Panc1 (cell line): Measurements from ENCODE around the gene BCAS3. TPM values are rescaled to one million over a fixed set of nuclear protein-coding genes. Genes with fewer than 3 reads are reported as not detected.

Experiments used
- ATAC-seq: fragments of 200-7000 bp; cut with Tn5 transposase; 2 replicates; pipeline ENCODE4 v1.9.1; 2020; ENCODE audit warnings: mild to moderate bottlenecking, moderate library complexity
- BruUV-seq: library from RNA; stranded (reverse); fragments of 400-500 nt; replicated peaks from 2 replicates; lab custom pipeline; 2021; lab: Mats Ljungman, UMichigan
- CTCF ChIA-PET: fragments of 300-600 bp; sonication (Branson Sonifier 250); formaldehyde crosslinking; loops from one replicate; lab custom pipeline; 2022; ENCODE audit warnings: antibody characterized with exemption; lab: Charles Lee
- POLR2A ChIA-PET: fragments of 300-600 bp; sonication (Branson Sonifier 250); formaldehyde crosslinking; loops from one replicate; lab custom pipeline; 2022; ENCODE audit warnings: antibody characterized with exemption; lab: Charles Lee
- DNase-seq: peaks from one replicate; pipeline ENCODE4 v3.0.0-alpha.2; 2010; ENCODE audit warnings: low read depth, low spot score
- H3K27ac ChIP-seq: 2 replicates; pipeline ENCODE4 v1.5.1; 2011; ENCODE audit warnings: mild to moderate bottlenecking, low read length, inconsistent platforms
- H3K27me3 ChIP-seq: fragments of 200-500 bp; sonication (Bioruptor generic); 2 replicates; pipeline ENCODE4 v1.6.0; 2014; ENCODE audit warnings: low read length, inconsistent platforms; ENCODE audit not compliant: control insufficient read depth, insufficient read depth
- H3K36me3 ChIP-seq: fragments of 200-500 bp; sonication (Bioruptor generic); 2 replicates; pipeline ENCODE4 v1.5.1; 2014; ENCODE audit warnings: inconsistent platforms, mild to moderate bottlenecking, low read length, moderate library complexity; ENCODE audit not compliant: control insufficient read depth, insufficient read depth
- H3K4me1 ChIP-seq: 2 replicates; pipeline ENCODE4 v1.5.1; 2011; ENCODE audit warnings: inconsistent platforms, mild to moderate bottlenecking, low read length, moderate library complexity; ENCODE audit not compliant: control insufficient read depth, insufficient read depth
- H3K4me3 ChIP-seq, 2 experiments: 2 replicates each; pipeline ENCODE4 v1.5.1; 2011 to 2012; ENCODE audit warnings: low read depth in 2 of 2, low read length in 2 of 2, mild to moderate bottlenecking in 2 of 2, inconsistent platforms in 1 of 2, moderate library complexity in 1 of 2
- H3K9me3 ChIP-seq: fragments of 200-500 bp; sonication (Bioruptor generic); 2 replicates; pipeline ENCODE4 v1.5.1; 2014; ENCODE audit warnings: low read depth, mild to moderate bottlenecking, inconsistent platforms, low read length, moderate library complexity; ENCODE audit not compliant: control insufficient read depth, insufficient read depth
- POLR2AphosphoS5 ChIP-seq: IDR thresholded peaks from 2 replicates; pipeline ENCODE4 v1.6.1; 2012; ENCODE audit warnings: mild to moderate bottlenecking, low read depth, low read length, moderate library complexity
- REST ChIP-seq, 2 experiments: IDR thresholded peaks; 2 replicates each; pipeline ENCODE4 v1.6.1; 2011 to 2012; ENCODE audit warnings: low read depth in 2 of 2, control low read depth in 1 of 2, low read length in 1 of 2, mild to moderate bottlenecking in 1 of 2, moderate library complexity in 1 of 2; ENCODE audit not compliant: insufficient read depth in 1 of 2
- SIN3A ChIP-seq: IDR thresholded peaks from 2 replicates; pipeline ENCODE4 v1.6.1; 2012; ENCODE audit warnings: low read depth, mild to moderate bottlenecking, low read length, moderate library complexity, borderline replicate concordance; ENCODE audit not compliant: insufficient read depth
- TCF7L2 ChIP-seq: IDR thresholded peaks from 2 replicates; pipeline ENCODE4 v1.6.1; 2011; ENCODE audit warnings: mild to moderate bottlenecking, low read depth, low read length, inconsistent platforms
- in situ Hi-C: cut with HindIII; loops from 2 replicates; pipeline ENCODE4 v1.10.0; 2016; ENCODE audit warnings: low sequenced_read_pairs, low pct_unique_long_range_greater_than_20kb
- intact Hi-C: fragments of 100-400 bp; cut with micrococcal nuclease; formaldehyde crosslinking; loops from one replicate; pipeline ENCODE4 v1.10.0; 2022; ENCODE audit not compliant: unreplicated experiment
- total RNA-seq: library from RNA; stranded (reverse); gene quantifications from one replicate; pipeline ENCODE4 v1.2.1, GENCODE V29; 2021; ENCODE audit not compliant: unreplicated experiment
- TF ChIP-seq, protein P1 (sequence below): fragments of 450-650 bp; IDR thresholded peaks from 2 replicates; pipeline ENCODE4 v1.5.1; 2017; ENCODE audit warnings: mild to moderate bottlenecking

BCAS3 gene
- total RNA-seq, 1 experiment from 2014 or later, result 9.3 TPM

GRCh38 chr17:61333136-61333535, 655.5 kb downstream of the BCAS3 start:
- CTCF ChIA-PET, result no interaction called here
- POLR2A ChIA-PET, result no interaction called here
- TF ChIP-seq POLR2AphosphoS5, result no peak
- TF ChIP-seq SIN3A, result no peak
- TF ChIP-seq TCF7L2, result no peak
- TF ChIP-seq, protein P1, sequence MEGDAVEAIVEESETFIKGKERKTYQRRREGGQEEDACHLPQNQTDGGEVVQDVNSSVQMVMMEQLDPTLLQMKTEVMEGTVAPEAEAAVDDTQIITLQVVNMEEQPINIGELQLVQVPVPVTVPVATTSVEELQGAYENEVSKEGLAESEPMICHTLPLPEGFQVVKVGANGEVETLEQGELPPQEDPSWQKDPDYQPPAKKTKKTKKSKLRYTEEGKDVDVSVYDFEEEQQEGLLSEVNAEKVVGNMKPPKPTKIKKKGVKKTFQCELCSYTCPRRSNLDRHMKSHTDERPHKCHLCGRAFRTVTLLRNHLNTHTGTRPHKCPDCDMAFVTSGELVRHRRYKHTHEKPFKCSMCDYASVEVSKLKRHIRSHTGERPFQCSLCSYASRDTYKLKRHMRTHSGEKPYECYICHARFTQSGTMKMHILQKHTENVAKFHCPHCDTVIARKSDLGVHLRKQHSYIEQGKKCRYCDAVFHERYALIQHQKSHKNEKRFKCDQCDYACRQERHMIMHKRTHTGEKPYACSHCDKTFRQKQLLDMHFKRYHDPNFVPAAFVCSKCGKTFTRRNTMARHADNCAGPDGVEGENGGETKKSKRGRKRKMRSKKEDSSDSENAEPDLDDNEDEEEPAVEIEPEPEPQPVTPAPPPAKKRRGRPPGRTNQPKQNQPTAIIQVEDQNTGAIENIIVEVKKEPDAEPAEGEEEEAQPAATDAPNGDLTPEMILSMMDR, result no peak
- no peak for TF ChIP-seq REST (IDR thresholded peaks at IDR 0.05; ENCODE audit: insufficient read depth in 1 of 2, low read depth in 2 of 2, low read length in 1 of 2)
- Histone ChIP-seq H3K4me3 (no peak overlapping the region), H3K36me3 (no peaks in the 10 kb centered on the region), H3K27me3 (no peaks in the 10 kb centered on the region), H3K27ac (no peak overlapping the region), H3K9me3 (no peaks in the 10 kb centered on the region), H3K4me1 (peaks cover 26% of the 10 kb centered on the region)
- intact Hi-C loops (no loop called here), in situ Hi-C loops (no loop called here)
- DNase-seq, result no peak
- BruUV-seq, result no TSS peak
- ATAC-seq, result no peak

DNA sequence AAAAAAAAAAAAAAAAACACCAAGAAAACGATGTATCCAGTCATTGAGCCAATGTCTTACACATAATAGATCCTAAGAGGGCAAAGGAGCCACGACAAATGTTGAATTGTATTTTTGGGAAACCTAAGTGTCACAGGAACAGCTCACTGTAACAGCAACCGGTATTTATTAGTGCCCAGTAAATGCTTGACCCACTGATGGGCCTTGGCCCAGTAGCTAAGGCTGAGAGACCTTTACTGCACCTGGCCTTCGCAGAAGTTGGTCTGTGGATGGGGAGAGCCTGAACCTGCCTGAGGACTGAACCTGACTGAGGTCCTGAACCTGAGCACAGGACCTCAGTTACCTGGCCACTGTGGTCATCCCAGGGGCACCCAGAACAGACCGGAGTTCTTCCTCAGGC, 657.0 kb downstream of the BCAS3 start:
- DNase-seq, result no peak
- BruUV-seq, result no TSS peak

More for the DNA sequence above, 657.0 kb downstream of the BCAS3 start:
- no peaks in the 10 kb centered on the region for H3K27me3 ChIP-seq
- ATAC-seq, result no peak
- TF ChIP-seq SIN3A (no peak), TCF7L2 (no peak), POLR2AphosphoS5 (no peak), REST (IDR thresholded peaks at IDR 0.05; ENCODE audit: insufficient read depth in 1 of 2, low read depth in 2 of 2, low read length in 1 of 2) (no peak)
- TF ChIP-seq, protein P1, result no peak
- no peaks in the 10 kb centered on the region for H3K9me3 ChIP-seq
- intact Hi-C loops, result no loop called here
- H3K4me3 ChIP-seq, result no peak overlapping the region
- H3K27ac ChIP-seq, result peak overlapping the region; percentile 18; the same call in 1 of the 2 replicates
- peaks cover 32% of the 10 kb centered on the region for H3K4me1 ChIP-seq
- in situ Hi-C loops, result no loop called here
- H3K36me3 ChIP-seq, result no peaks in the 10 kb centered on the region
- ChIA-PET CTCF (no interaction called here), POLR2A (no interaction called here)
